DMS 273 (cell line): ENCODE results near the gene ADGRE2.
"Not testable (repeated sequence)": the region's sequence is repeated elsewhere in the genome, so short reads cannot be mapped to it uniquely, and the experiment has no call there.

Experiments
- DNase-seq: peaks from one replicate; lab custom pipeline; 2025; ENCODE audit not compliant: unreplicated experiment; lab: John Stamatoyannopoulos, UW

Gene ADGRE2

GRCh38 chr19:14780622-14781225 is 2.4 kb upstream of the ADGRE2 start:
- DNase-seq: not testable (repeated sequence)

- no peak for DNase-seq
Observed at GRCh38 chr19:14779151-14779550, 791 bp upstream of the ADGRE2 start.

GRCh38 chr19:14777645-14778044 is 715 bp downstream of the ADGRE2 start:
- not testable (repeated sequence) for DNase-seq

GRCh38 chr19:14775869-14776586 is 2.3 kb downstream of the ADGRE2 start:
- DNase-seq: no peak

GRCh38 chr19:14775326-14775725 is 3.0 kb downstream of the ADGRE2 start:
- not testable (repeated sequence) for DNase-seq

GRCh38 chr19:14774373-14774772 is 4.0 kb downstream of the ADGRE2 start:
- no peak for DNase-seq

GRCh38 chr19:14773722-14774121 is 4.6 kb downstream of the ADGRE2 start:
- not testable (repeated sequence) for DNase-seq

- DNase-seq: no peak
Observed at GRCh38 chr19:14772995-14773394, 5.4 kb downstream of the ADGRE2 start.

- DNase-seq: no peak
Observed at GRCh38 chr19:14772467-14772866, 5.9 kb downstream of the ADGRE2 start.

- peak; percentile 54 for DNase-seq
Observed at GRCh38 chr19:14770944-14771839, 7.2 kb downstream of the ADGRE2 start.

- DNase-seq: no peak
Observed at GRCh38 chr19:14770136-14770535, 8.2 kb downstream of the ADGRE2 start.

- no peak for DNase-seq
Observed at GRCh38 chr19:14769201-14769600, 9.2 kb downstream of the ADGRE2 start.

- DNase-seq: no peak
Observed at GRCh38 chr19:14768001-14768400, 10.4 kb downstream of the ADGRE2 start.

GRCh38 chr19:14767466-14767971 is 10.8 kb downstream of the ADGRE2 start:
- no peak for DNase-seq

GRCh38 chr19:14765841-14766240 is 12.5 kb downstream of the ADGRE2 start:
- not testable (repeated sequence) for DNase-seq

- DNase-seq: not testable (repeated sequence)
Observed at GRCh38 chr19:14765403-14765802, 13.0 kb downstream of the ADGRE2 start.

- DNase-seq: no peak
Observed at GRCh38 chr19:14764401-14764800, 14.0 kb downstream of the ADGRE2 start.

- DNase-seq: no peak
Observed at GRCh38 chr19:14763497-14764145, 14.7 kb downstream of the ADGRE2 start.

GRCh38 chr19:14762111-14762510 is 16.2 kb downstream of the ADGRE2 start:
- DNase-seq: no peak

GRCh38 chr19:14761607-14762006 is 16.8 kb downstream of the ADGRE2 start:
- DNase-seq: no peak

GRCh38 chr19:14758816-14759215 is 19.5 kb downstream of the ADGRE2 start:
- DNase-seq: no peak
